Measurements from ENCODE around the gene RWDD3. TPM values are rescaled to one million over a fixed set of nuclear protein-coding genes. Genes with fewer than 3 reads are reported as not detected.

RWDD3 gene
- total and polyA plus RNA-seq, 2 of the 13 experiments (the other 11 are each of a cell fraction or from before 2014, with no cell fraction given), result 18.3 to 21.2 TPM

GRCh38 chr1:95233737-95234500, at the start of gene RWDD3 (continued):
- TF ChIP-seq POGK (CRISPR knock-in tag; conservative IDR thresholded peaks at IDR 0.05) (peak; percentile 84; the same call in 1 of the 2 replicates), FOXK2 (IDR thresholded peaks at IDR 0.05) (no peak), ATF7 (IDR thresholded peaks at IDR 0.05) (no peak), ATF7 (CRISPR knock-in tag; IDR thresholded peaks at IDR 0.05) (no peak), ZNF614 (CRISPR knock-in tag; IDR thresholded peaks at IDR 0.05; ENCODE audit: borderline replicate concordance) (no peak), PBX2 (CRISPR knock-in tag; IDR thresholded peaks at IDR 0.05) (no peak), ZNF205 (CRISPR knock-in tag; IDR thresholded peaks at IDR 0.05) (peak; percentile 13; the same call in 1 of the 2 replicates), ZMYM4 (CRISPR knock-in tag; IDR thresholded peaks at IDR 0.05) (peak; percentile 91), TRAFD1 (CRISPR knock-in tag; IDR thresholded peaks at IDR 0.05; ENCODE audit: borderline replicate concordance) (no peak), ZNF441 (CRISPR knock-in tag; IDR thresholded peaks at IDR 0.05; ENCODE audit: borderline replicate concordance) (peak; percentile 73; the same call in 1 of the 2 replicates), HNRNPUL1 (IDR thresholded peaks at IDR 0.05; ENCODE audit: low read depth, low read length) (no peak), PHF5A (CRISPR knock-in tag; IDR thresholded peaks at IDR 0.05; ENCODE audit: low read depth, unreplicated experiment) (peak; percentile 65), ZNF678 (CRISPR knock-in tag; IDR thresholded peaks at IDR 0.05) (no peak), THAP11 (CRISPR knock-in tag; IDR thresholded peaks at IDR 0.05) (peak; percentile 81), ZNF431 (CRISPR knock-in tag; IDR thresholded peaks at IDR 0.05; ENCODE audit: borderline replicate concordance, low read depth) (peak; percentile 35; the same call in 1 of the 2 replicates), TEAD3 (CRISPR knock-in tag; optimal IDR thresholded peaks at IDR 0.05; ENCODE audit: borderline replicate concordance) (peak; percentile 26), ZMYM2 (CRISPR knock-in tag; IDR thresholded peaks at IDR 0.05) (no peak), ZSCAN29 (CRISPR knock-in tag; conservative IDR thresholded peaks at IDR 0.05) (peak; percentile 75; the same call in 1 of the 2 replicates), GABPA (IDR thresholded peaks at IDR 0.05; ENCODE audit: low read depth, low read length) (peak; percentile 60), GABPA (CRISPR knock-in tag; IDR thresholded peaks at IDR 0.05; ENCODE audit: low read depth) (peak; percentile 62), NFRKB (IDR thresholded peaks at IDR 0.05) (no peak), SCMH1 (CRISPR knock-in tag; IDR thresholded peaks at IDR 0.05; ENCODE audit: borderline replicate concordance) (no peak), NFKB2 (CRISPR knock-in tag; IDR thresholded peaks at IDR 0.05; ENCODE audit: borderline replicate concordance) (peak; percentile 79; the same call in 1 of the 2 replicates), ZSCAN5A (CRISPR knock-in tag; IDR thresholded peaks at IDR 0.05; ENCODE audit: borderline replicate concordance) (peak; percentile 72; the same call in 1 of the 2 replicates)
- TF ChIP-seq, protein P1, sequence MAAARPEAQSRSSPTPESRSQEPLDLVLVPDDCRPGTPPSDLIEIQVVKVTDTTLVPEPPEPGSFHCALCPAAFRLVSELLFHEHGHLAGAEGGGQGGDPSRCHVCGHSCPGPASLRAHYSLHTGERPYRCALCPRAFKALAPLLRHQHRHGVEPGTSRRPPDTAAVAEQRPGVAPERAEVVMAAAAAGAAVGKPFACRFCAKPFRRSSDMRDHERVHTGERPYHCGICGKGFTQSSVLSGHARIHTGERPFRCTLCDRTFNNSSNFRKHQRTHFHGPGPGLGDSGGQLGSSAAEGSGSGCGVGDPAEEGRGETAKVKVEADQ (CRISPR knock-in tag; IDR thresholded peaks at IDR 0.05; ENCODE audit: borderline replicate concordance), result peak; percentile 85

All from HepG2 (cell line).